ENCODE results near the gene URAD.

The URAD gene

GRCh38 chr13:27956576-27957300 is 31.8 kb downstream of the URAD start:
- peaks cover 12% of the 10 kb centered on the region for H3K4me1 ChIP-seq (ENCODE audit: insufficient read depth, low read length)
- H3K36me3 ChIP-seq (ENCODE audit: insufficient read depth, low read length) = no peaks in the 10 kb centered on the region
- DNase-seq = no peak
- ATAC-seq (ENCODE audit: insufficient read depth, low read depth) = no peak
- no peaks in the 10 kb centered on the region for H3K79me2 ChIP-seq (ENCODE audit: insufficient read depth, low read length)
- no peaks in the 10 kb centered on the region for H3K9me3 ChIP-seq (ENCODE audit: insufficient read depth, low read length, severe bottlenecking)
- H3K4me3 ChIP-seq (ENCODE audit: low read depth in 1 of 2, low read length in 2 of 2) = no peak overlapping the region
- TF ChIP-seq EZH2 (IDR thresholded peaks at IDR 0.05; ENCODE audit: borderline replicate concordance, low read depth, low read length, severe bottlenecking) (no peak), CTCF (IDR thresholded peaks at IDR 0.05; ENCODE audit: borderline replicate concordance, extremely low read depth, low read length, poor library complexity, severe bottlenecking) (no peak)
- no peaks in the 10 kb centered on the region for H4K20me1 ChIP-seq (ENCODE audit: insufficient read depth, low read length)
- H3K27me3 ChIP-seq (ENCODE audit: insufficient read depth, low read length, poor library complexity) = peaks cover 21% of the 10 kb centered on the region
- H3K9ac ChIP-seq (ENCODE audit: low read depth, low read length) = no peak overlapping the region
- no peak overlapping the region for H2AFZ ChIP-seq (ENCODE audit: low read depth, low read length)
- no peak overlapping the region for H3K4me2 ChIP-seq (ENCODE audit: insufficient read depth, low read length)
- H3K27ac ChIP-seq (ENCODE audit: low read length) = no peak overlapping the region

- no peak overlapping the region for H3K9ac ChIP-seq (ENCODE audit: low read depth, low read length)
- H3K36me3 ChIP-seq (ENCODE audit: insufficient read depth, low read length) = no peaks in the 10 kb centered on the region
- H2AFZ ChIP-seq (ENCODE audit: low read depth, low read length) = no peak overlapping the region
- ATAC-seq (ENCODE audit: insufficient read depth, low read depth) (no peak), DNase-seq (no peak)
- no peak overlapping the region for H3K4me2 ChIP-seq (ENCODE audit: insufficient read depth, low read length)
- H3K27me3 ChIP-seq (ENCODE audit: insufficient read depth, low read length, poor library complexity) = peaks cover 14% of the 10 kb centered on the region
- H3K27ac ChIP-seq (ENCODE audit: low read length) = no peak overlapping the region
- no peaks in the 10 kb centered on the region for H4K20me1 ChIP-seq (ENCODE audit: insufficient read depth, low read length)
- TF ChIP-seq EZH2 (IDR thresholded peaks at IDR 0.05; ENCODE audit: borderline replicate concordance, low read depth, low read length, severe bottlenecking) (no peak), CTCF (IDR thresholded peaks at IDR 0.05; ENCODE audit: borderline replicate concordance, extremely low read depth, low read length, poor library complexity, severe bottlenecking) (no peak)
- H3K4me3 ChIP-seq (ENCODE audit: low read depth in 1 of 2, low read length in 2 of 2) = no peak overlapping the region
- H3K4me1 ChIP-seq (ENCODE audit: insufficient read depth, low read length) = peaks cover 12% of the 10 kb centered on the region
- H3K9me3 ChIP-seq (ENCODE audit: insufficient read depth, low read length, severe bottlenecking) = no peaks in the 10 kb centered on the region
- H3K79me2 ChIP-seq (ENCODE audit: insufficient read depth, low read length) = no peaks in the 10 kb centered on the region
These were observed 33.4 kb downstream of the URAD start for GRCh38 chr13:27955014-27955591.

GRCh38 chr13:27954406-27954851 is 34.1 kb downstream of the URAD start:
- Histone ChIP-seq H3K4me2 (ENCODE audit: insufficient read depth, low read length) (peak overlapping the region; percentile 87), H3K9me3 (ENCODE audit: insufficient read depth, low read length, severe bottlenecking) (no peaks in the 10 kb centered on the region), H3K4me3 (ENCODE audit: low read depth in 1 of 2, low read length in 2 of 2) (no peak overlapping the region), H3K27ac (ENCODE audit: low read length) (no peak overlapping the region), H3K79me2 (ENCODE audit: insufficient read depth, low read length) (no peaks in the 10 kb centered on the region), H3K36me3 (ENCODE audit: insufficient read depth, low read length) (no peaks in the 10 kb centered on the region), H2AFZ (ENCODE audit: low read depth, low read length) (peak overlapping the region; percentile 84; the same call in 1 of the 2 replicates), H3K27me3 (ENCODE audit: insufficient read depth, low read length, poor library complexity) (peaks cover 12% of the 10 kb centered on the region), H3K4me1 (ENCODE audit: insufficient read depth, low read length) (peaks cover 12% of the 10 kb centered on the region), H4K20me1 (ENCODE audit: insufficient read depth, low read length) (no peaks in the 10 kb centered on the region), H3K9ac (ENCODE audit: low read depth, low read length) (peak overlapping the region; percentile 58; the same call in 1 of the 2 replicates)
- DNase-seq (no peak), ATAC-seq (ENCODE audit: insufficient read depth, low read depth) (no peak)
- TF ChIP-seq CTCF (IDR thresholded peaks at IDR 0.05; ENCODE audit: borderline replicate concordance, extremely low read depth, low read length, poor library complexity, severe bottlenecking) (no peak), EZH2 (IDR thresholded peaks at IDR 0.05; ENCODE audit: borderline replicate concordance, low read depth, low read length, severe bottlenecking) (no peak)

Data from DND-41 (cell line).